Measurements from ENCODE around the gene VPS45.

- no peak for TF ChIP-seq POLR2A (IDR thresholded peaks at IDR 0.05)
- TF ChIP-seq CTCF (IDR thresholded peaks at IDR 0.05), result no peak
Measured at GRCh38 chr1:150062113-150062512, 5.5 kb upstream of the VPS45 start.

Data from ovary (tissue), 3 donors.